ENCODE data around the gene TSPAN32.

TSPAN32 gene

DNA sequence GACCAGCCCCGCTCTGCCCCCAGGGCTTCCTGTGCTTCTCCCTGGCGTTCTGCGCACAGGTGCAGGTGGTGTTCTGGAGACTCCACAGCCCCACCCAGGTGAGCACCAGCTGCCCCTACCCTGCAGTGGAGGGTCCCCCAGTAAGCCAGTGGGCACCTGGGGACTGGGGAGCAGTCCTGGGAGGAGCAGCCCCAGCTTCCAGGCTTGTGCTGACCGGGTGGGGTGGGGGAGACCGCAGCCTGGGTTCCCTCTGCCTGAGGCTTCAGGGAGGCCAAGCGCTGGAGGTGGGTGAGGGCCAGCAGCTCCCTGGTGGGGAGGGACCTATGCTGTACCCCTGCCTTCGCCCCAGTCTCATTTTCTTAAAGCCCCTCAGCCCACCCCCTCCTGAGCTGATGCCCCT lies 6.9 kb downstream of the TSPAN32 start:
- TF ChIP-seq SPI1 (IDR thresholded peaks at IDR 0.05; ENCODE audit: borderline replicate concordance, low read depth) (no peak), POLR2AphosphoS5 (IDR thresholded peaks at IDR 0.05; ENCODE audit: low read depth) (peak; percentile 12; the same call in 1 of the 2 replicates)

DNA sequence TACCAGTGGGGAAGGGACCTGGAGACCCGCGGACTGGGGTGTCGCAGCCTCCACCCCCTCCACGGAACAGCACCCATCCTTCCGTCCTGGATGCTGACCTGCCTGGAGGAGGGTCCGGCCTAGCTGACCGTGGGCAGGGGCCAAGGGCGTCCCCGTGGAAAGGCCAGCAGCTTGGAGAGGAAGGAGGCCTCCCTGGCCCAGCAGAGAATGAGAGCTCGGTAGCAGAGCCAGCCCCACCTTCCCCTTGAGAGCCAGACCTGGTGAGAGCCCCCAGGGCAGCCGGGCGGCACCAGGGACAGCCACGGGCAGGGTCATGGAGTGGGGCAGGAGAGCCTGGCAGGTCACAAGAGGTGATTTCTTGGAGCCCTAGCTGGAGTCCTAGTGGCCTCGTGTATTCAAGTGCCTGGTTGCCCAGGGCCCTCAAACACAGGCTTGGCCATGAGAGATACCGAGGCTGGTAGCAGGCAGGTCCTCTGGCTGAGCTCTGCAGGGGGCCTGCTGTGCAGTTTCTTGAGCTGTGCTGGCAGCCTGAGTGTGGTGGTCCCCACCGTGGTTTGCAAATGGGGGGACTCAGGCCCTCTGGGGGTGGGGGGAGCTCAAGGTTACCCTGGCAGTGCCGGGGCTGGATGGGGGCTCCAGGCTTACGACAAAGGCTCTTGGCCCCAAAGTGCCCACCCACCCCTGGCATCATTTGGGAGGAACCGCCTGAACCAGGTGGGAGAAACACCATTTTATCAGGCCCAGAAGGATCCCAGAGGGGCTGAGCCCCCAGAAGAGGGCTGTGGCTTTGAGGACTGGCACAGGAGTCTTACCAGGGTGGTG lies 7.6 kb downstream of the TSPAN32 start:
- DNase-seq (ENCODE audit: low read depth in 1 of 2, low spot score in 1 of 2), result no peak
- Histone ChIP-seq H3K27me3 (ENCODE audit: insufficient read depth, poor library complexity, severe bottlenecking) (no peaks in the 10 kb centered on the region), H3K27ac (replicated peaks) (no peak overlapping the region), H3K4me3 (replicated peaks; ENCODE audit: insufficient read depth, low read length) (no peak overlapping the region)
- TF ChIP-seq, protein P1, sequence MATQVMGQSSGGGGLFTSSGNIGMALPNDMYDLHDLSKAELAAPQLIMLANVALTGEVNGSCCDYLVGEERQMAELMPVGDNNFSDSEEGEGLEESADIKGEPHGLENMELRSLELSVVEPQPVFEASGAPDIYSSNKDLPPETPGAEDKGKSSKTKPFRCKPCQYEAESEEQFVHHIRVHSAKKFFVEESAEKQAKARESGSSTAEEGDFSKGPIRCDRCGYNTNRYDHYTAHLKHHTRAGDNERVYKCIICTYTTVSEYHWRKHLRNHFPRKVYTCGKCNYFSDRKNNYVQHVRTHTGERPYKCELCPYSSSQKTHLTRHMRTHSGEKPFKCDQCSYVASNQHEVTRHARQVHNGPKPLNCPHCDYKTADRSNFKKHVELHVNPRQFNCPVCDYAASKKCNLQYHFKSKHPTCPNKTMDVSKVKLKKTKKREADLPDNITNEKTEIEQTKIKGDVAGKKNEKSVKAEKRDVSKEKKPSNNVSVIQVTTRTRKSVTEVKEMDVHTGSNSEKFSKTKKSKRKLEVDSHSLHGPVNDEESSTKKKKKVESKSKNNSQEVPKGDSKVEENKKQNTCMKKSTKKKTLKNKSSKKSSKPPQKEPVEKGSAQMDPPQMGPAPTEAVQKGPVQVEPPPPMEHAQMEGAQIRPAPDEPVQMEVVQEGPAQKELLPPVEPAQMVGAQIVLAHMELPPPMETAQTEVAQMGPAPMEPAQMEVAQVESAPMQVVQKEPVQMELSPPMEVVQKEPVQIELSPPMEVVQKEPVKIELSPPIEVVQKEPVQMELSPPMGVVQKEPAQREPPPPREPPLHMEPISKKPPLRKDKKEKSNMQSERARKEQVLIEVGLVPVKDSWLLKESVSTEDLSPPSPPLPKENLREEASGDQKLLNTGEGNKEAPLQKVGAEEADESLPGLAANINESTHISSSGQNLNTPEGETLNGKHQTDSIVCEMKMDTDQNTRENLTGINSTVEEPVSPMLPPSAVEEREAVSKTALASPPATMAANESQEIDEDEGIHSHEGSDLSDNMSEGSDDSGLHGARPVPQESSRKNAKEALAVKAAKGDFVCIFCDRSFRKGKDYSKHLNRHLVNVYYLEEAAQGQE (IDR thresholded peaks at IDR 0.05; ENCODE audit: insufficient replicate concordance, low read depth), result no peak
- TF ChIP-seq GABPA (IDR thresholded peaks at IDR 0.05; ENCODE audit: low read depth) (no peak), SPI1 (IDR thresholded peaks at IDR 0.05; ENCODE audit: borderline replicate concordance, low read depth) (no peak), POLR2AphosphoS5 (IDR thresholded peaks at IDR 0.05; ENCODE audit: low read depth) (no peak; the same call in none of the 2 replicates)
- TF ChIP-seq, protein P2, sequence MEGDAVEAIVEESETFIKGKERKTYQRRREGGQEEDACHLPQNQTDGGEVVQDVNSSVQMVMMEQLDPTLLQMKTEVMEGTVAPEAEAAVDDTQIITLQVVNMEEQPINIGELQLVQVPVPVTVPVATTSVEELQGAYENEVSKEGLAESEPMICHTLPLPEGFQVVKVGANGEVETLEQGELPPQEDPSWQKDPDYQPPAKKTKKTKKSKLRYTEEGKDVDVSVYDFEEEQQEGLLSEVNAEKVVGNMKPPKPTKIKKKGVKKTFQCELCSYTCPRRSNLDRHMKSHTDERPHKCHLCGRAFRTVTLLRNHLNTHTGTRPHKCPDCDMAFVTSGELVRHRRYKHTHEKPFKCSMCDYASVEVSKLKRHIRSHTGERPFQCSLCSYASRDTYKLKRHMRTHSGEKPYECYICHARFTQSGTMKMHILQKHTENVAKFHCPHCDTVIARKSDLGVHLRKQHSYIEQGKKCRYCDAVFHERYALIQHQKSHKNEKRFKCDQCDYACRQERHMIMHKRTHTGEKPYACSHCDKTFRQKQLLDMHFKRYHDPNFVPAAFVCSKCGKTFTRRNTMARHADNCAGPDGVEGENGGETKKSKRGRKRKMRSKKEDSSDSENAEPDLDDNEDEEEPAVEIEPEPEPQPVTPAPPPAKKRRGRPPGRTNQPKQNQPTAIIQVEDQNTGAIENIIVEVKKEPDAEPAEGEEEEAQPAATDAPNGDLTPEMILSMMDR (IDR thresholded peaks at IDR 0.05; ENCODE audit: insufficient read depth, low read length), result no peak

More for the DNA sequence above, 6.9 kb downstream of the TSPAN32 start:
- Histone ChIP-seq H3K27me3 (ENCODE audit: insufficient read depth, poor library complexity, severe bottlenecking) (no peaks in the 10 kb centered on the region), H3K27ac (replicated peaks) (no peak overlapping the region), H3K4me3 (replicated peaks; ENCODE audit: insufficient read depth, low read length) (no peak overlapping the region)
- no peak for DNase-seq (ENCODE audit: low read depth in 1 of 2, low spot score in 1 of 2)

DNA sequence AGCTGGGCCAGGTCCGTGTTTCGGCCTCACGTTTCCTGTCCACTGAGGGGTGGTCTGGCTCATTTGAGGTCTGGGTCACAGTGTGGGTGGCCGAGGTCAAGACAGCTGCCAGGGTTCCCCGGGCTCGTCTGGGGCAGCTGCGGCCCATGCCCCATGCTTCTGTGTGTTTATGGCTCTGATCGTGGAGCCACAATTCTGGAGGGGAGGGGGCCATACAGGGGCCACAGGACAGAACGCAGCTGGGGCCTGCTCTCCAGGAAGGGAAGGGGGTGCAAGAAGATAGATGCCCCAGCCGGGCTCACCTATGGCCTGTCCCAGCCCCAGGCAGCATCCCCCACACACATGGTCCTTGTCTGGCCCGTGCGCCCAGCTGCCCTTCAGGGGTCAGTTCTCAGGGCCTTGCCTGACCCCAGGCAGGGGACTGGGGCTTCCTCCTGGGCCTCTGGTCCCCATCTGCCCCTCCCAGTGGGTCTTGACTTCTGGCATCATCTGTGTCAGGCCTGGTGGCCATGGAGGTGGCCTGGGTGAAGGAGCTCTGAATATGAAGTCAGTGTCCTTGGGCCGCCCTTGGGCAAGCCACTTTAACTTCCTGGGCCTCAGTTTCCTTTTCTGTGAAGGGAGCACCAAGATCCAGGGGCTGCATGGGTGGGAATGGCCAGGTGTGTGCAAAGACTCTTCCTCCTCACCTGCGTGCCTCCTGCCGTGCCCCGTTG lies 8.4 kb downstream of the TSPAN32 start:
- no peak for DNase-seq (ENCODE audit: low read depth in 1 of 2, low spot score in 1 of 2)
- H3K4me3 ChIP-seq (replicated peaks; ENCODE audit: insufficient read depth, low read length), result no peak overlapping the region
- no peaks in the 10 kb centered on the region for H3K27me3 ChIP-seq (ENCODE audit: insufficient read depth, poor library complexity, severe bottlenecking)
- TF ChIP-seq SPI1 (IDR thresholded peaks at IDR 0.05; ENCODE audit: borderline replicate concordance, low read depth) (no peak), POLR2AphosphoS5 (IDR thresholded peaks at IDR 0.05; ENCODE audit: low read depth) (peak; percentile 30), GABPA (IDR thresholded peaks at IDR 0.05; ENCODE audit: low read depth) (no peak)
- TF ChIP-seq, protein P1 (IDR thresholded peaks at IDR 0.05; ENCODE audit: insufficient replicate concordance, low read depth), result no peak
- no peak overlapping the region for H3K27ac ChIP-seq (replicated peaks)

DNA sequence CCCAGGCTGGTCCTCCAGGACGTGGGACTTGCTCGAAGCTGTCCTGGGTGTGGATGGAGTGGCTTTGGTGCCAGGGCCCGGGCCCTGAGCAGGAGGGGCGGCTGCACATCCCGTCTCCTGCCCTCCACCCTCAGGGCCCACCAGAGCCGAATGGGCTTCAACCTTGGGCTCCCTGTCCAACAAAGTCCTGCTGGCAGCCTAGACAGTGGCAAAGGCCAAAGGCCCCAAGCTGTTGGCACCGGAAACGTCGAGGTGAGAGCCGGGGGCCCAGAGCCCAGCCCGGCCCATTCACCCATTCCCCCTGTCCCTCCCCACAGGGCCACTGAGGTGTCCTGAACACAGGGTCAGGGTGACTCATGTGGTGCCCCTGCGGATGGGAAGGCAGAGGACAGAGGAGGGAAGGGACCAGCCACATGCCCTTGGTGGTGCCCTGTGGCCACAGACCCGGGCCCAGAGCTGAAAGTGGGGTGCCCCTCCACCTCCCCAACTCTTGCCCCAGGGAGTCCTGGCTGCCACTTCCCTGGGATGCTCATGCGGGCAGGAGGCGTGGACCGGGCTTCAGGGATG lies 9.1 kb downstream of the TSPAN32 start:
- TF ChIP-seq GABPA (IDR thresholded peaks at IDR 0.05; ENCODE audit: low read depth) (no peak), SPI1 (IDR thresholded peaks at IDR 0.05; ENCODE audit: borderline replicate concordance, low read depth) (no peak)
- TF ChIP-seq, protein P2 (IDR thresholded peaks at IDR 0.05; ENCODE audit: insufficient read depth, low read length), result no peak
- TF ChIP-seq, protein P1 (IDR thresholded peaks at IDR 0.05; ENCODE audit: insufficient replicate concordance, low read depth), result no peak
- no peaks in the 10 kb centered on the region for H3K27me3 ChIP-seq (ENCODE audit: insufficient read depth, poor library complexity, severe bottlenecking)
- H3K4me3 ChIP-seq (replicated peaks; ENCODE audit: insufficient read depth, low read length), result no peak overlapping the region
- no peak for DNase-seq (ENCODE audit: low read depth in 1 of 2, low spot score in 1 of 2)
- no peak overlapping the region for H3K27ac ChIP-seq (replicated peaks)
